ENCODE results near the gene GRN.
"Not testable (repeated sequence)": the region's sequence is repeated elsewhere in the genome, so short reads cannot be mapped to it uniquely, and the experiment has no call there.

Gene GRN

DNA sequence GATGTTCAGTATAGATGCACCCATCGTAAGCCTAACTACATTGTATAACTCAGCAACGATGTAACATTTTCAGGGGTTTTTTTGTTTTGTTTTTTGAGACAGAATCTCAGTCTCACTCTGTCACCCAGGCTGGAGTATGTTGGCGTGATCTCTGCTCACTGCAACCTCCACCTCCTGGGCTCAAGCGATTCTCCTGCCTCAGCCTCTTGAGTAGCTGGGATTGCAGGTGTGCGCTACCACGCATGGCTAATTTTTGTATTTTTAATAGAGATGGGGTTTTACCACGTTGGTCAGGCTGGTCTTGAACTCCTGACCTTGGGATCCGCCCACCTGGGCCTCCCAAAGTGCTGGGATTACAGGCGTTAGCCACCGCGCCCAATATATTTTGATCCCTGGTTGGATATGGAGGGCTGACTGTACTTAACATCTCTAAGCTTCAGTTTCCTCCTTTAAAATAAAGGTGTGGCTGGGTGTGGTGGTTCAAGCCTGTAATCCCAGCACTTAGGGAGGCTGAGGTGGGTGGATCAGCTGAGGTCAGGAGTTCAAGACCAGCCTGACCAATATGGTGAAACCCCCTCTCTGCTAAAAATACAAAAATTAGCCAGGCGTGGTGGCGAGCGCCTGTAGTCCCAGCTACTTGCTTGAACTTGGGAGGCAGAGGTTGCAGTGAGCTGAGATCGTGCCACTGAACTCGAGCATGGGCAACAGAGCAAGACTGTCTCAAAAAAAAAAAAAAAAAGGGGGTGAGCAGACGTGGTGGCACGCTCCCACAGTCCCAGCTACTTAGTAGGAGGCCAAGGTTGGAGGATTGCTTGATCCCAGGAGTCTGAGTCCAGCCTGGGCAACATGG is 2.3 kb downstream of the GRN start:
- DNase-seq, result not testable (repeated sequence)

- no peak for DNase-seq
Measured at GRCh38 chr17:44348234-44348987, 3.3 kb downstream of the GRN start.

- no peak for DNase-seq
Measured at GRCh38 chr17:44348988-44349364, 3.9 kb downstream of the GRN start.

GRCh38 chr17:44349553-44350070 is 4.5 kb downstream of the GRN start:
- DNase-seq, result no peak

DNA sequence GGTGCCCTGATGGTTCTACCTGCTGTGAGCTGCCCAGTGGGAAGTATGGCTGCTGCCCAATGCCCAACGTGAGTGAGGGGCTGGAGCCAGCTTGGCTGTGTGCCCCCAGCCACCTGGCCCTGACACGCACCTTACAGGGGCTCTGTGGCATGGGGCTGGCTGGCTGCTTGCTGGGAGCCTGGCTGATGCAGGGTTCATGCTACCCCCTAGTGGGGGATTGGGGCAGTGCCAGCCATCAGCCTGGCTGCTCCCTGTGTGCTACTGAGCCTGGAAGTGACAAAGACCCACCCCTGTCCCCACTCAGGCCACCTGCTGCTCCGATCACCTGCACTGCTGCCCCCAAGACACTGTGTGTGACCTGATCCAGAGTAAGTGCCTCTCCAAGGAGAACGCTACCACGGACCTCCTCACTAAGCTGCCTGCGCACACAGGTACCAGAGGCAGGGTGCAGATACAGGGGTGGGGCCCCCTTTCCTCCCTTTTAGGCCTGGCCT is 5.7 kb downstream of the GRN start:
- DNase-seq, result peak; percentile 59

DNA sequence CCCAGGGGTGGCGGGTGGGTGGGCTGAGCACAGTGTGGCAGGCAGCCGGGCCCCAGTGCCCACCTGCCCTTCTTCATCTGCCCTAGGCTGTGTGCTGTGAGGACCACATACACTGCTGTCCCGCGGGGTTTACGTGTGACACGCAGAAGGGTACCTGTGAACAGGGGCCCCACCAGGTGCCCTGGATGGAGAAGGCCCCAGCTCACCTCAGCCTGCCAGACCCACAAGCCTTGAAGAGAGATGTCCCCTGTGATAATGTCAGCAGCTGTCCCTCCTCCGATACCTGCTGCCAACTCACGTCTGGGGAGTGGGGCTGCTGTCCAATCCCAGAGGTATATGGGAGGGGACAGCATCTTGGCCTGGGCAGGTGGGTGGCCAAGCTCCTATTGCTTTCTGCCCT is 6.4 kb downstream of the GRN start:
- DNase-seq, result no peak

GRCh38 chr17:44351961-44352827 is 7.1 kb downstream of the GRN start:
- DNase-seq, result no peak

DNA sequence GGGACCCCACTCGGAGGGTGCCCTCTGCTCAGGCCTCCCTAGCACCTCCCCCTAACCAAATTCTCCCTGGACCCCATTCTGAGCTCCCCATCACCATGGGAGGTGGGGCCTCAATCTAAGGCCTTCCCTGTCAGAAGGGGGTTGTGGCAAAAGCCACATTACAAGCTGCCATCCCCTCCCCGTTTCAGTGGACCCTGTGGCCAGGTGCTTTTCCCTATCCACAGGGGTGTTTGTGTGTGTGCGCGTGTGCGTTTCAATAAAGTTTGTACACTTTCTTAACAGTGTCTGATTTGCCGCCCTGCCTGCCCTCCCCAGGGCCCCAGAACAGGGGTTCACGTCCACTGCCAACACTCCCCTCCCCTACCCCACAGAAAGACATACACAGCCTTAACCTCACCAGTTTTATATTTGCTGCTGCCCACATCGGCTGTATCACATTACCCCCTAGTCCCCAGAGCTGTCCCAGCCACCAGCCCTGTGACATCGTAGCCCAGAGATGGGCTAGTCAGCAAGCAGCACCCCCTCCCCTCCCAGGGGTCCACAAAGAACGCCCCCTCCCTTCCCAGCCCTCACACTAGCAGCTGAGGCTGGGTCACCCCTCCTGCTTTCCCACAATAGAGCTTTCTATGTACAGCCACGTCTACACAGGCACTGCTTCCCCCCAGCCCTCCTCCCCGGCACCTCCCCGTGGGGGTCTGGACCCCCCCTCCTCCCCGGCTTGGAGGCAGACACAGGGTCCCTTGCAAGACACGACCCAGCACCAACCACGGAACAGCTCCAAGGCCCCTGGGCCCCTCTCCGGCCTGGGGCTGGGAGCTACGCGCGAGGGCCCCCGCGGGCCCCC is 7.9 kb downstream of the GRN start:
- no peak for DNase-seq

GRCh38 chr17:44353672-44354331 is 8.7 kb downstream of the GRN start:
- DNase-seq, result no peak

GRCh38 chr17:44354582-44355561 is 9.8 kb downstream of the GRN start:
- no peak for DNase-seq

DNA sequence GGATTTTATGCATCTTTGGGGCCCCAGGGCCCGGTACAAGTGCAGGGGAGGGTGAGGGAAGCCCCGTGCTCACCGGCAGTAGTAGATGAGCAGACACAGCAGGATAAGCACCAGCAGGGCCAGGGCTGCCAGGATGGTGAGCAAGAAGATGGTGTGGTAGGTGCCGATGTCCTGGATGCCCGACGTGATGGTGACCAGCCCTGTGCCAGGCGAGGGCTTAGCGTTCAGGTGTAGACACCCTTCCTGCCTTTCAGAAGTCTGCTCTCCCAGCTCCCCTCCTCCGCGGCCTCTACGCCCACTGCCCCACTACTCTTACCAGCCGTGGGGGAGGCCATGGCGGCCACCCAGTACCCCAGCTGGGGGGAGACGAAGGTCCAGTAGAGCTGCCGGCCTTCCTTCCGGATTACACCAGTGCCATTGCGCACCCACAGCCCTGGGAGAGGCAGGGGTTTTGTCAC is 10.6 kb downstream of the GRN start:
- DNase-seq, result no peak

GRCh38 chr17:44356241-44356640 is 11.1 kb downstream of the GRN start:
- DNase-seq, result no peak

- DNase-seq, result no peak
Measured at GRCh38 chr17:44358066-44358465, 13.0 kb downstream of the GRN start.

DNA sequence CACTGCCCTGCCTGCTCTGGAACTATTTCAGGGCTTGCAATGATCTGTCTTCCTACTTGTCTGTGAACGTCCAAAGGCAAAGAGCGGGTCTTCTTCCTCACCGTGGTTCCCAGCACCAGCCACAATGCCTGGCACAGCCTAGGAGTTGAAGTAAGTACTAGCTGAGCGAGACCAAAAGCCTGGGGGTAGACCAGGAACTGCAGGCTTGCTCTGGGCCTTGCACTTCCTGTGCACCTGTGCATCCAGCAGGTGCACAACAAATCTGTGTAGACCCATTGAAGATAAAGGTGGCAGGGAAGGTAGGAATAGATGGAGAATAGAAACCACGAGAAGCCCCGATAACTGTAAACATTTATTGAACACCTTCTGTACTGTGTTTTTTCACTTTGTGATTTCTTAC is 13.9 kb downstream of the GRN start:
- no peak for DNase-seq

- no peak for DNase-seq
Measured at GRCh38 chr17:44359458-44360143, 14.5 kb downstream of the GRN start.

DNA sequence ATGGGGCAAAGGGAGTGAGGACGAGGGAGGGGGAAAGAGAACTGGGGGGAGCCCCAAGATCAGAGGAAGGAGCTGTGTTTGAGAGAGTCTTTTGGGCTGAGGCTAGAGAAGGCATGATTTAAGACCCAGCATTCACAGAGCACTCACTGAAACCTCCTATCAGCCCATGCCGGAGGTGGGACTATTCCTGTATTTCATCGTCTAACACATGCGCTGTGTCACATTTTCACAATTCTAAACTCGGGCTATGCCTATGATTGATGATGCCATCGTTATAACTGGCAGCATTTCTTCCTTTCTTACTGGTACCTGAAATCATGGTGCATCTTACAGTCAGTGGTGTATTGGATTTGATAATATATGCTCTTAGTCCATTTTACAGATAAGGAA is 15.0 kb downstream of the GRN start:
- DNase-seq, result no peak

DNA sequence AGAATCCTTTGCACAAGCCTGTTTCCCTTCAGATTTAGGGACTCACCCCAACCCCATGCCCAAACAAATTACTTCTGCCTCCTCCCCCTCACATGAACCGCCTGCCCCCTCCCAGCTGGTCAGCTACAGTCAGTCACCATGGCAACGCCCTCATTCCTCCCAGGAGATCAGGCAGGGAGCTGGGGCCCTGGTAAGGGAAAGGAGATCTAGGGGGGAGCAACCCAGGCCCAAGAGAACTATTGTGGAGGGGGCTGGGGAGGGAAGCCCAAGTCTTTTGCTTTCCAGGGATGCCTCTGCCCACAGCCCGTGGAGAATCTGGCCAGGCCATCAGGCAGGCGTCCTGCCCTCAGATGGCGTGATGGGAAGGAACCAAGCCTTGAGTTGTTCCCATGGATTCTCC is 15.7 kb downstream of the GRN start:
- DNase-seq, result no peak

- peak; percentile 29 for DNase-seq
Measured at GRCh38 chr17:44361292-44362260, 16.5 kb downstream of the GRN start.
